SK-N-SH treated with all-trans-retinoic acid at 6 μM for 48 hours (cell line): ENCODE results near the gene FAM13A.

Experiments used
- CREB5 ChIP-seq: fragments of 250-450 bp; sonication (Bioruptor Pico); IDR thresholded peaks from 2 replicates; pipeline ENCODE4 v1.5.1; 2020; ENCODE audit warnings: low read depth, mild to moderate bottlenecking, moderate library complexity
- ESRRG ChIP-seq: fragments of 250-450 bp; sonication (Bioruptor Pico); IDR thresholded peaks from 2 replicates; pipeline ENCODE4 v1.6.1; 2021; ENCODE audit warnings: mild to moderate bottlenecking
- PATZ1 ChIP-seq: fragments of 250-450 bp; sonication (Bioruptor Pico); IDR thresholded peaks from 2 replicates; pipeline ENCODE4 v1.8.0; 2020; ENCODE audit warnings: mild to moderate bottlenecking, moderate library complexity, borderline replicate concordance
- RARB ChIP-seq: fragments of 250-450 bp; sonication (Bioruptor Pico); IDR thresholded peaks from 2 replicates; pipeline ENCODE4 v1.8.0; 2021; ENCODE audit warnings: mild to moderate bottlenecking, moderate library complexity
- ZFP3 ChIP-seq: fragments of 250-450 bp; sonication (Bioruptor Pico); IDR thresholded peaks from 2 replicates; pipeline ENCODE4 v1.5.0; 2020; ENCODE audit warnings: mild to moderate bottlenecking, moderate library complexity

- no peak for TF ChIP-seq PATZ1 (CRISPR knock-in tag)
- no peak for TF ChIP-seq RARB (CRISPR knock-in tag)
- TF ChIP-seq CREB5 = no peak
- TF ChIP-seq ESRRG = no peak
- TF ChIP-seq ZFP3 = no peak
Measured at GRCh38 chr4:88822034-88822789, 234.8 kb downstream of the FAM13A start.
